Liver (tissue), 9 donors: ENCODE data around the gene TMEM150A. TPM values are rescaled to one million over a fixed set of nuclear protein-coding genes. Genes with fewer than 3 reads are reported as not detected.
A peak's percentile ranks its signal among the peaks of the same experiment; 100 is the strongest.

Source experiments
- DNase-seq: peaks from one replicate; pipeline ENCODE4 v3.0.0-alpha.2; 2017; ENCODE audit warnings: low spot score
- H3K27ac ChIP-seq, 2 donors: one replicate each; pipeline ENCODE4 v1.7.0; 2013; ENCODE audit warnings: inconsistent platforms in 2 of 2, low read length in 2 of 2, control low read depth in 1 of 2, low read depth in 1 of 2, mild to moderate bottlenecking in 1 of 2
- H3K27me3 ChIP-seq, 4 donors: one replicate each; pipeline versions ENCODE4 v1.6.1 to v1.7.0; 2013; ENCODE audit warnings: low read length in 3 of 4, inconsistent platforms in 1 of 4, mild to moderate bottlenecking in 1 of 4, moderate library complexity in 1 of 4; ENCODE audit not compliant: control insufficient read depth in 4 of 4, insufficient read depth in 4 of 4
- H3K36me3 ChIP-seq, 4 donors: one replicate each; pipeline versions ENCODE4 v1.6.1 to v1.7.0; 2013; ENCODE audit warnings: low read length in 3 of 4, mild to moderate bottlenecking in 3 of 4, low read depth in 1 of 4, moderate library complexity in 1 of 4; ENCODE audit not compliant: control insufficient read depth in 4 of 4, insufficient read depth in 3 of 4
- H3K4me1 ChIP-seq, 4 donors: one replicate each; pipeline versions ENCODE4 v1.6.1 to v1.7.0; 2013; ENCODE audit warnings: low read length in 3 of 4, mild to moderate bottlenecking in 3 of 4, moderate library complexity in 1 of 4; ENCODE audit not compliant: control insufficient read depth in 4 of 4, insufficient read depth in 4 of 4
- H3K4me3 ChIP-seq, 3 donors: one replicate each; pipeline versions ENCODE4 v1.6.1 to v1.7.0; 2013; ENCODE audit warnings: low read length in 3 of 3, control low read depth in 1 of 3, low read depth in 1 of 3, mild to moderate bottlenecking in 1 of 3
- H3K9ac ChIP-seq, 2 donors: one replicate each; pipeline ENCODE4 v1.7.0; 2013; ENCODE audit warnings: low read length in 2 of 2, mild to moderate bottlenecking in 2 of 2, moderate library complexity in 2 of 2, control low read depth in 1 of 2, low read depth in 1 of 2
- H3K9me3 ChIP-seq, 4 donors: one replicate each; pipeline versions ENCODE4 v1.6.1 to v1.7.0; 2013; ENCODE audit warnings: low read length in 3 of 4; ENCODE audit not compliant: control insufficient read depth in 4 of 4
- EGR1 ChIP-seq, 2 donors: IDR thresholded peaks; 2 replicates each; pipeline ENCODE4 v1.6.1; 2016 to 2018; ENCODE audit warnings: antibody characterized with exemption in 2 of 2, low read depth in 2 of 2
- FOXA1 ChIP-seq: IDR thresholded peaks from 2 replicates; pipeline ENCODE4 v1.6.1; 2016; ENCODE audit warnings: antibody characterized with exemption
- FOXA2 ChIP-seq: IDR thresholded peaks from 2 replicates; pipeline ENCODE4 v1.6.1; 2016; ENCODE audit warnings: antibody characterized with exemption
- GABPA ChIP-seq, 2 donors: IDR thresholded peaks in 1 of 2; conservative IDR thresholded peaks in 1 of 2; 2 replicates each; pipeline ENCODE4 v1.6.1; 2016; ENCODE audit warnings: antibody characterized with exemption in 2 of 2, mild to moderate bottlenecking in 1 of 2, moderate library complexity in 1 of 2
- HNF4A ChIP-seq, 2 donors: conservative IDR thresholded peaks; 2 replicates each; pipeline ENCODE4 v1.6.1; 2016; ENCODE audit warnings: antibody characterized with exemption in 2 of 2, mild to moderate bottlenecking in 2 of 2
- HNF4G ChIP-seq: IDR thresholded peaks from 2 replicates; pipeline ENCODE4 v1.6.1; 2016; ENCODE audit warnings: antibody characterized with exemption
- JUND ChIP-seq, 2 donors: IDR thresholded peaks; 2 replicates each; pipeline ENCODE4 v1.6.1; 2016; ENCODE audit warnings: antibody characterized with exemption in 2 of 2
- RAD21 ChIP-seq, 2 donors: IDR thresholded peaks; 2 replicates each; pipeline ENCODE4 v1.6.1; 2016; ENCODE audit warnings: antibody characterized with exemption in 2 of 2, mild to moderate bottlenecking in 2 of 2
- REST ChIP-seq: IDR thresholded peaks from 2 replicates; pipeline ENCODE4 v1.6.1; 2016; ENCODE audit warnings: antibody characterized with exemption, mild to moderate bottlenecking
- RXRA ChIP-seq, 2 donors: IDR thresholded peaks; 2 replicates each; pipeline ENCODE4 v1.6.1; 2017 to 2018; ENCODE audit warnings: antibody characterized with exemption in 2 of 2, mild to moderate bottlenecking in 1 of 2
- SP1 ChIP-seq: IDR thresholded peaks from 2 replicates; pipeline ENCODE4 v1.6.1; 2018; ENCODE audit warnings: antibody characterized with exemption, mild to moderate bottlenecking
- TAF1 ChIP-seq: conservative IDR thresholded peaks from 2 replicates; pipeline ENCODE4 v1.6.1; 2016; ENCODE audit warnings: antibody characterized with exemption, mild to moderate bottlenecking
- YY1 ChIP-seq: IDR thresholded peaks from 2 replicates; pipeline ENCODE4 v1.6.1; 2016; ENCODE audit warnings: antibody characterized with exemption, mild to moderate bottlenecking
- WGBS: extraction: QIAGEN DNeasy Blood & Tissue Kit; methylation state at CpG from one replicate; pipeline ENCODE4 v1.1.7; 2013; 5-methylcytosine and 5-hydroxymethylcytosine counted together
- polyA plus RNA-seq, 2 donors: library from polyadenylated mRNA; stranded (reverse) in 1 of 2; unstranded in 1 of 2; fragments of 200-250 nt in 1 of 2; fragments of >200 nt in 1 of 2; fragmentation: Nextera tagmentation in 1 of 2; extraction: Ambion mirVana in 1 of 2; gene quantifications; one replicate each; pipeline versions ENCODE4 v1.2.1 to v1.2.3, GENCODE V29; 2013 to 2015
- total RNA-seq, 2 donors: library from RNA; depleted of rRNA; stranded (reverse); fragments of >200 nt; gene quantifications; one replicate each; pipeline ENCODE4 v1.2.3, GENCODE V29; 2014
- TF ChIP-seq, protein P1 (sequence below): IDR thresholded peaks from 2 replicates; pipeline ENCODE4 v1.6.1; 2016; ENCODE audit warnings: antibody characterized with exemption
- TF ChIP-seq, protein P2 (sequence below): IDR thresholded peaks from 2 replicates; pipeline ENCODE4 v1.6.1; 2016; ENCODE audit warnings: antibody characterized with exemption
- TF ChIP-seq, protein P3 (sequence below): IDR thresholded peaks from 2 replicates; pipeline ENCODE4 v1.6.1; 2016; ENCODE audit warnings: antibody characterized with exemption
- TF ChIP-seq, protein P4 (sequence below): fragments of 150-350 bp; IDR thresholded peaks from 2 replicates; pipeline ENCODE4 v1.5.1; 2017; ENCODE audit warnings: improper control_type of control experiment, low read depth, low read length; ENCODE audit not compliant: missing input control
- donor health status: healthy.
- donor health status: healthy.
- donor health status: healthy.
- donor health status: healthy.
- donor health status: healthy.

TMEM150A gene
- total and polyA plus RNA-seq, 4 donors, result 13.1 to 32.5 (median 24.6) TPM

GRCh38 chr2:85611217-85611704 lies 8.8 kb upstream of the TMEM150A start:
- TF ChIP-seq SP1 (no peak), HNF4A (conservative IDR thresholded peaks at IDR 0.05) (no peak), YY1 (no peak), TAF1 (no peak)
- TF ChIP-seq, protein P1, sequence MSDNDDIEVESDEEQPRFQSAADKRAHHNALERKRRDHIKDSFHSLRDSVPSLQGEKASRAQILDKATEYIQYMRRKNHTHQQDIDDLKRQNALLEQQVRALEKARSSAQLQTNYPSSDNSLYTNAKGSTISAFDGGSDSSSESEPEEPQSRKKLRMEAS, result no peak
- TF ChIP-seq, protein P2, sequence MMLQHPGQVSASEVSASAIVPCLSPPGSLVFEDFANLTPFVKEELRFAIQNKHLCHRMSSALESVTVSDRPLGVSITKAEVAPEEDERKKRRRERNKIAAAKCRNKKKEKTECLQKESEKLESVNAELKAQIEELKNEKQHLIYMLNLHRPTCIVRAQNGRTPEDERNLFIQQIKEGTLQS, result no peak
- DNase-seq, result no peak
- Histone ChIP-seq H3K4me1 (peaks cover under 1 to 31% (median 29%) of the 10 kb centered on the region in 4 donors), H3K4me3 (peak overlapping the region; percentile 60 to 90 (median 88)), H3K36me3 (peaks cover 0 to 10% (median 5%) of the 10 kb centered on the region in 4 donors), H3K9ac (peak overlapping the region; percentile 31 to 85), H3K27ac (peak overlapping the region; percentile 74 to 77), H3K9me3 (no peaks in the 10 kb centered on the region), H3K27me3 (no peaks in the 10 kb centered on the region)
- WGBS, result 5% methylated on average over 24 of the region's 24 CpGs

GRCh38 chr2:85607268-85608215 lies 5.0 kb upstream of the TMEM150A start:
- 69% methylated on average over 9 of the region's 9 CpGs for WGBS
- Histone ChIP-seq H3K9ac (no peak overlapping the region), H3K27ac (no peak overlapping the region), H3K9me3 (no peaks in the 10 kb centered on the region), H3K27me3 (no peaks in the 10 kb centered on the region), H3K4me1 (peaks cover 3 to 58% (median 51%) of the 10 kb centered on the region in 4 donors), H3K36me3 (peaks cover 0 to 10% (median 5%) of the 10 kb centered on the region in 4 donors), H3K4me3 (no peak overlapping the region)
- no peak for DNase-seq
- TF ChIP-seq RXRA (IDR thresholded peaks at IDR 0.05), result no peak
- TF ChIP-seq SP1, result no peak
- TF ChIP-seq, protein P3, sequence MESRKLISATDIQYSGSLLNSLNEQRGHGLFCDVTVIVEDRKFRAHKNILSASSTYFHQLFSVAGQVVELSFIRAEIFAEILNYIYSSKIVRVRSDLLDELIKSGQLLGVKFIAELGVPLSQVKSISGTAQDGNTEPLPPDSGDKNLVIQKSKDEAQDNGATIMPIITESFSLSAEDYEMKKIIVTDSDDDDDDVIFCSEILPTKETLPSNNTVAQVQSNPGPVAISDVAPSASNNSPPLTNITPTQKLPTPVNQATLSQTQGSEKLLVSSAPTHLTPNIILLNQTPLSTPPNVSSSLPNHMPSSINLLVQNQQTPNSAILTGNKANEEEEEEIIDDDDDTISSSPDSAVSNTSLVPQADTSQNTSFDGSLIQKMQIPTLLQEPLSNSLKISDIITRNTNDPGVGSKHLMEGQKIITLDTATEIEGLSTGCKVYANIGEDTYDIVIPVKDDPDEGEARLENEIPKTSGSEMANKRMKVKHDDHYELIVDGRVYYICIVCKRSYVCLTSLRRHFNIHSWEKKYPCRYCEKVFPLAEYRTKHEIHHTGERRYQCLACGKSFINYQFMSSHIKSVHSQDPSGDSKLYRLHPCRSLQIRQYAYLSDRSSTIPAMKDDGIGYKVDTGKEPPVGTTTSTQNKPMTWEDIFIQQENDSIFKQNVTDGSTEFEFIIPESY, result no peak
- TF ChIP-seq FOXA2, result no peak
- TF ChIP-seq JUND (IDR thresholded peaks at IDR 0.05), result no peak
- TF ChIP-seq HNF4A (conservative IDR thresholded peaks at IDR 0.05), result no peak
- TF ChIP-seq FOXA1, result no peak
- TF ChIP-seq HNF4G, result no peak
- no peak for TF ChIP-seq REST
- TF ChIP-seq, protein P2, result no peak
- no peak for TF ChIP-seq RAD21 (IDR thresholded peaks at IDR 0.05)
- no peak for TF ChIP-seq TAF1
- TF ChIP-seq, protein P1, result no peak
- no peak for TF ChIP-seq GABPA (IDR thresholded peaks at IDR 0.05 in 1 of 2, conservative IDR thresholded peaks at IDR 0.05 in 1 of 2)
- TF ChIP-seq, protein P4, sequence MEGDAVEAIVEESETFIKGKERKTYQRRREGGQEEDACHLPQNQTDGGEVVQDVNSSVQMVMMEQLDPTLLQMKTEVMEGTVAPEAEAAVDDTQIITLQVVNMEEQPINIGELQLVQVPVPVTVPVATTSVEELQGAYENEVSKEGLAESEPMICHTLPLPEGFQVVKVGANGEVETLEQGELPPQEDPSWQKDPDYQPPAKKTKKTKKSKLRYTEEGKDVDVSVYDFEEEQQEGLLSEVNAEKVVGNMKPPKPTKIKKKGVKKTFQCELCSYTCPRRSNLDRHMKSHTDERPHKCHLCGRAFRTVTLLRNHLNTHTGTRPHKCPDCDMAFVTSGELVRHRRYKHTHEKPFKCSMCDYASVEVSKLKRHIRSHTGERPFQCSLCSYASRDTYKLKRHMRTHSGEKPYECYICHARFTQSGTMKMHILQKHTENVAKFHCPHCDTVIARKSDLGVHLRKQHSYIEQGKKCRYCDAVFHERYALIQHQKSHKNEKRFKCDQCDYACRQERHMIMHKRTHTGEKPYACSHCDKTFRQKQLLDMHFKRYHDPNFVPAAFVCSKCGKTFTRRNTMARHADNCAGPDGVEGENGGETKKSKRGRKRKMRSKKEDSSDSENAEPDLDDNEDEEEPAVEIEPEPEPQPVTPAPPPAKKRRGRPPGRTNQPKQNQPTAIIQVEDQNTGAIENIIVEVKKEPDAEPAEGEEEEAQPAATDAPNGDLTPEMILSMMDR, result no peak
- TF ChIP-seq YY1, result no peak
- no peak for TF ChIP-seq EGR1 (IDR thresholded peaks at IDR 0.05; ENCODE audit: low read depth in 2 of 2)
